Measurements from ENCODE around the gene POLR3A. TPM values are rescaled to one million over a fixed set of nuclear protein-coding genes. Genes with fewer than 3 reads are reported as not detected.

Gene POLR3A
- total RNA-seq, 1 donor from 2014 or later, result 29.5 TPM

GRCh38 chr10:78044179-78044578 is 14.9 kb upstream of the POLR3A start:
- H3K4me3 Mint-ChIP-seq, result no peak overlapping the region
- H3K27ac Mint-ChIP-seq, result peak overlapping the region; percentile 75
- no peaks in the 10 kb centered on the region for H3K9me3 Mint-ChIP-seq
- no peak for DNase-seq (ENCODE audit: low spot score)
- intact Hi-C loops (cut with micrococcal nuclease), result loop anchor here (10.0 kb wide), 2 partner anchors 371 to 471 kb away; no protein-coding TSS in a partner anchor
- H3K36me3 Mint-ChIP-seq (ENCODE audit: low read depth), result peaks cover 44% of the 10 kb centered on the region
- H3K27me3 Mint-ChIP-seq (ENCODE audit: insufficient read depth), result no peaks in the 10 kb centered on the region
- H3K4me1 Mint-ChIP-seq (ENCODE audit: low read depth), result peaks cover 55% of the 10 kb centered on the region

DNA sequence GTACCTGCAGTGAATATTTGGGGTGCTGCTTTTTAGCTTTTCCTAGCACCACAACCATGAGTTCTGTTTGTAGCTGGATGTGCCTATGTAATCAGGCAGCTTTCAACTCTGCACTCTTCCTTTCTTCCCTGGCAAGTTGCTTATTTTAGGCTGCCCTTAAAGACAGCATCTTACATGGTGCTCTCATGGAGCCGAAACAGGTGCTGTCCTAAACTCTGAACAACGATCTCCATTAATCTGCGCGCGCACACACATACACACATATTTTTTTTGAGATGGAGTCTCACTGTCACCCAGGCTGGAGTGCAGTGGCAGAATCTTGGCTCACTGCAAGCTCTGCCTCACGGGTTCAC is 13.4 kb upstream of the POLR3A start:
- H3K27me3 Mint-ChIP-seq (ENCODE audit: insufficient read depth), result no peaks in the 10 kb centered on the region
- intact Hi-C loops (cut with micrococcal nuclease), result loop anchor here (10.0 kb wide), 2 partner anchors 372 to 472 kb away; no protein-coding TSS in a partner anchor
- H3K4me3 Mint-ChIP-seq, result no peak overlapping the region
- H3K27ac Mint-ChIP-seq, result peak overlapping the region; percentile 43
- DNase-seq (ENCODE audit: low spot score), result no peak
- peaks cover 65% of the 10 kb centered on the region for H3K4me1 Mint-ChIP-seq (ENCODE audit: low read depth)
- peaks cover 53% of the 10 kb centered on the region for H3K36me3 Mint-ChIP-seq (ENCODE audit: low read depth)
- no peaks in the 10 kb centered on the region for H3K9me3 Mint-ChIP-seq

- DNase-seq (ENCODE audit: low spot score), result no peak
- Mint-ChIP-seq H3K9me3 (no peaks in the 10 kb centered on the region), H3K36me3 (ENCODE audit: low read depth) (peaks cover 57% of the 10 kb centered on the region), H3K27me3 (ENCODE audit: insufficient read depth) (no peaks in the 10 kb centered on the region), H3K4me1 (ENCODE audit: low read depth) (peaks cover 67% of the 10 kb centered on the region), H3K4me3 (no peak overlapping the region), H3K27ac (peak overlapping the region; percentile 43)
- intact Hi-C loops (cut with micrococcal nuclease), result loop anchor here (10.0 kb wide), 2 partner anchors 373 to 473 kb away; no protein-coding TSS in a partner anchor
These were observed 12.9 kb upstream of the POLR3A start for GRCh38 chr10:78042058-78042751.

- Mint-ChIP-seq H3K27me3 (ENCODE audit: insufficient read depth) (no peaks in the 10 kb centered on the region), H3K27ac (peak overlapping the region; percentile 75), H3K36me3 (ENCODE audit: low read depth) (peaks cover 64% of the 10 kb centered on the region), H3K4me3 (no peak overlapping the region), H3K9me3 (no peaks in the 10 kb centered on the region), H3K4me1 (ENCODE audit: low read depth) (peaks cover 73% of the 10 kb centered on the region)
- intact Hi-C loops (cut with micrococcal nuclease), result loop anchor here (10.0 kb wide), 2 partner anchors 373 to 473 kb away; no protein-coding TSS in a partner anchor
- no peak for DNase-seq (ENCODE audit: low spot score)
These were observed 12.1 kb upstream of the POLR3A start for GRCh38 chr10:78041170-78042057.

- no peak for DNase-seq (ENCODE audit: low spot score)
- H3K4me1 Mint-ChIP-seq (ENCODE audit: low read depth), result peaks cover 82% of the 10 kb centered on the region
- no peaks in the 10 kb centered on the region for H3K27me3 Mint-ChIP-seq (ENCODE audit: insufficient read depth)
- peak overlapping the region; percentile 65 for H3K27ac Mint-ChIP-seq
- intact Hi-C loops (cut with micrococcal nuclease), result loop anchor here (10.0 kb wide), 2 partner anchors 375 to 475 kb away; no protein-coding TSS in a partner anchor
- peak overlapping the region; percentile 28 for H3K4me3 Mint-ChIP-seq
- H3K36me3 Mint-ChIP-seq (ENCODE audit: low read depth), result peaks cover 81% of the 10 kb centered on the region
- H3K9me3 Mint-ChIP-seq, result no peaks in the 10 kb centered on the region
These were observed 10.4 kb upstream of the POLR3A start for GRCh38 chr10:78039743-78040142.

DNA sequence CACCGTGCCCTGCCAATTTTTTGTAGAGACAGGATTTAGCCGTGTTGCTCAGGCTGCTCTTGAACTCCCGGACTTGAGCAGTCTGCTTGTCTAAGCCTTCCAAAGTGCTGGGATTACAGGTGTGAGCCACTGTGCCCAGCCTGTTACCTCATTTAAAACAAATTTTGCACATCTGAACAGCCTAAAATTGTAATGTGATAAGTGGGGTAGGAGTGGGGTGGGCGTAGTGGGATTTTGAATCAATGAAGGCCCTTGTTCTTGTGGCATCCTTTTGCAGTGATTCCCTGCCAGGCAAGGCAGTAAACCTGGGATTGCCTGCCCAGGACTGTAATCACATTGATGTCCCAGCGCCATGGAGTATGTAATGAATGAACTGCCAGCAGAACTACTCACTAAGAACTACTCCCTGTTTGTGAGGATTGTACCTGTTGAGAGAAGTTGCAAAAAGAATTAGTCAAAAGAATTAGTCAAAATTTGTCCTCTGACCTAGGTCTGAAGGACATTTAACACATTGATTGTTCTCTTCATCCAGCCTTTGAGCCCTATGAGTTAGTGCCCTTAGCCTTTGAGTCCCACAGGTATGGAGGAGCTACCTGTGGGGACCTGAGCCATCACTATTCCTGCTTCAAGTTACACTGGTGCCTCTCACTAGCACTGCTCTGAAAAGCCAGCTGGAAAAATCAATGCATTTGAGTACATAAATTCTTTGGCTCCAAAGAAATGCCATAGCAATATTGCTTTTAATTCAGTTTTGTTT is 9.7 kb upstream of the POLR3A start:
- intact Hi-C loops (cut with micrococcal nuclease), result no loop called here
- H3K9me3 Mint-ChIP-seq, result no peaks in the 10 kb centered on the region
- peaks cover 87% of the 10 kb centered on the region for H3K36me3 Mint-ChIP-seq (ENCODE audit: low read depth)
- no peak overlapping the region for H3K27ac Mint-ChIP-seq
- peaks cover 77% of the 10 kb centered on the region for H3K4me1 Mint-ChIP-seq (ENCODE audit: low read depth)
- DNase-seq (ENCODE audit: low spot score), result no peak
- peak overlapping the region; percentile 30 for H3K4me3 Mint-ChIP-seq
- no peaks in the 10 kb centered on the region for H3K27me3 Mint-ChIP-seq (ENCODE audit: insufficient read depth)

- H3K36me3 Mint-ChIP-seq (ENCODE audit: low read depth), result peaks cover 81% of the 10 kb centered on the region
- intact Hi-C loops (cut with micrococcal nuclease), result no loop called here
These were observed 8.8 kb upstream of the POLR3A start for GRCh38 chr10:78038105-78038504.

GRCh38 chr10:78035933-78036583 is 6.7 kb upstream of the POLR3A start:
- H3K4me1 Mint-ChIP-seq (ENCODE audit: low read depth), result peaks cover 58% of the 10 kb centered on the region
- H3K36me3 Mint-ChIP-seq (ENCODE audit: low read depth), result peaks cover 62% of the 10 kb centered on the region
- no peaks in the 10 kb centered on the region for H3K9me3 Mint-ChIP-seq
- DNase-seq (ENCODE audit: low spot score), result no peak
- intact Hi-C loops (cut with micrococcal nuclease), result no loop called here
- H3K27ac Mint-ChIP-seq, result peak overlapping the region; percentile 34
- H3K4me3 Mint-ChIP-seq, result peak overlapping the region; percentile 94
- H3K27me3 Mint-ChIP-seq (ENCODE audit: insufficient read depth), result no peaks in the 10 kb centered on the region

More at GRCh38 chr10:78038105-78038504, 8.8 kb upstream of the POLR3A start:
- H3K27me3 Mint-ChIP-seq (ENCODE audit: insufficient read depth), result no peaks in the 10 kb centered on the region
- H3K4me1 Mint-ChIP-seq (ENCODE audit: low read depth), result peaks cover 73% of the 10 kb centered on the region
- no peak for DNase-seq (ENCODE audit: low spot score)
- no peak overlapping the region for H3K27ac Mint-ChIP-seq
- no peaks in the 10 kb centered on the region for H3K9me3 Mint-ChIP-seq
- peak overlapping the region; percentile 94 for H3K4me3 Mint-ChIP-seq

DNA sequence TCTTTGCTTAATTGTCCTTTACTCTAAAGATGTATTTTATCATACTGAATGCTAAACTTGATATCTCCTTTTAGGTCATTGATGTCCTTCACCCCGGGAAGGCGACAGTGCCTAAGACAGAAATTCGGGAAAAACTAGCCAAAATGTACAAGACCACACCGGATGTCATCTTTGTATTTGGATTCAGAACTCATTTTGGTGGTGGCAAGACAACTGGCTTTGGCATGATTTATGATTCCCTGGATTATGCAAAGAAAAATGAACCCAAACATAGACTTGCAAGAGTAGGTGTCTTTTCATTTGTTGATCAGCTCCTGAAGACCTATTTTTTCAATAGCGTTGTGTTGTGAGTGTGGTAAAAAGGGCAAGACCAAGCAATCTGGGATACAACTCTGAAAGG is 6.1 kb upstream of the POLR3A start:
- H3K36me3 Mint-ChIP-seq (ENCODE audit: low read depth), result peaks cover 55% of the 10 kb centered on the region
- H3K9me3 Mint-ChIP-seq, result no peaks in the 10 kb centered on the region
- H3K27ac Mint-ChIP-seq, result peak overlapping the region; percentile 85

DNA sequence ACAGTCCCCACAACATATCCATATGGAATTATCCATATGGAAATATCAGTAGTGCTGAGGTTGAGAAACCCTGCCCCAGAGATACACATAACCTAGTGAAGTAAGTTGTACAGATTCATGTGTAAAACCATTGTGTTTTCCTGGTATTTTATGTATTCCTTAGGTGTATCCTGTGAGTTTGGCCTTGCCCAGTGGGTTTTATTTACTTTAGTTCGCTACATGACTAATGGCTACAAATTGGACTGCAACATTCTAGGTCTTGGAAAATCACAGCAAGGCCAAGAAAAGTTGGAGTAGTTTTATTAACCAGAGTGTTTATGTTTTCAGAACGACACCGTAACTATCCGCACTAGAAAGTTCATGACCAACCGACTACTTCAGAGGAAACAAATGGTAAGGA is 5.7 kb upstream of the POLR3A start:
- H3K9me3 Mint-ChIP-seq, result no peaks in the 10 kb centered on the region
- peak overlapping the region; percentile 85 for H3K27ac Mint-ChIP-seq
- DNase-seq (ENCODE audit: low spot score), result no peak
- H3K27me3 Mint-ChIP-seq (ENCODE audit: insufficient read depth), result no peaks in the 10 kb centered on the region
- peaks cover 52% of the 10 kb centered on the region for H3K4me1 Mint-ChIP-seq (ENCODE audit: low read depth)
- peak overlapping the region; percentile 94 for H3K4me3 Mint-ChIP-seq
- intact Hi-C loops (cut with micrococcal nuclease), result no loop called here
- H3K36me3 Mint-ChIP-seq (ENCODE audit: low read depth), result peaks cover 53% of the 10 kb centered on the region

More for the DNA sequence above, 6.1 kb upstream of the POLR3A start:
- DNase-seq (ENCODE audit: low spot score), result no peak
- Mint-ChIP-seq H3K4me3 (peak overlapping the region; percentile 94), H3K27me3 (ENCODE audit: insufficient read depth) (no peaks in the 10 kb centered on the region), H3K4me1 (ENCODE audit: low read depth) (peaks cover 52% of the 10 kb centered on the region)
- intact Hi-C loops (cut with micrococcal nuclease), result no loop called here

DNA sequence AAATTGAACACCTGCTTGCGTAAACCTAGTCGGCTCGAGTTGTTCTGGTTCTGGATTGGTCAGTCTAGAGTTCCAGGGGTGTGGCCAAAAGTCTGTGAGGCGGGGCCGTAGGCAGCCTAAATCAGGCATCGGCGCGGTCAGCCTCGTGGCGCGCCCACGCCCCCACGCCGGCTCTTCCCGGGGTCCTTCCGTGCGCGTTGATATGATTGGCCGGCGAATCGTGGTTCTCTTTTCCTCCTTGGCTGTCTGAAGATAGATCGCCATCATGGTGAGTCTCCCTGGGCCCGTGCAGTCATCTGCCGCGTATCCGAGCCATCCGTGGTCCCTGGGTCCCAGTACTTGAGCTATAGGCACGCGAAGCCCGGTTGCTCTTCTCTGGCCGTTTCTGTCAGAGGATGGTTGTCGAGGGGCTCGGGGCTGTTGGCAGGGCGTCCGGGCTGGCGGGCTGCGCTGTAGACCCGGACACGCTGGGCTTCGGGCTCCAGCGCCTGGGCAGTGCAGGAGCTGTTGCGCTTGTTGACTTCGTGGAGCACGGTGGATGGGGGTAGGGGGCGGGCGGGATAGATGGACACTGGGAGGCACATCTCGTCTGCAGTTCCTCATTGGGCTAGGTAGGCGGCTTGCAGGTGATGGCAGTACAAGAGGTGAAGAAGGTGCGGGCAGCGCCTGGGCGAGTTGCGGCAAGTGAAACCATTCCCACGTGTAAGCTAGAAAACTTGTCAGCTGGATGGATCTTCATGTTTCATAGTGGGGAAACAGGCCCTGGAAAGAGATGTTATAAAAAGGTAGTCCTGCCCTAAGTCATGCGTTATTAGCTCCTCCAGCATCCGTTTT is 4.5 kb upstream of the POLR3A start, which contains the start of gene RPS24:
RPS24 (plus strand) TSS at position 227 of the 834 bp plus-strand sequence; CDS start at position 266, 39 bp downstream.
- no peaks in the 10 kb centered on the region for H3K27me3 Mint-ChIP-seq (ENCODE audit: insufficient read depth)
- intact Hi-C loops (cut with micrococcal nuclease), result loop anchor here (1.0 to 5.0 kb wide), 8 partner anchors 107 to 1313 kb away; partner anchors contain the start of genes DLG5, PPIF and ZMIZ1
- H3K4me1 Mint-ChIP-seq (ENCODE audit: low read depth), result peaks cover 50% of the 10 kb centered on the region
- no peaks in the 10 kb centered on the region for H3K9me3 Mint-ChIP-seq
- peak; percentile 94 for DNase-seq (ENCODE audit: low spot score)
- peak within 1 kb of the TSS; percentile 85 for H3K27ac Mint-ChIP-seq
- peaks cover 47% of the 10 kb centered on the region for H3K36me3 Mint-ChIP-seq (ENCODE audit: low read depth)
- peak within 1 kb of the TSS; percentile 94 for H3K4me3 Mint-ChIP-seq
